Smooth muscle cell (in vitro differentiated cells): ENCODE data around the gene SEMA3A. TPM values are rescaled to one million over a fixed set of nuclear protein-coding genes. Genes with fewer than 3 reads are reported as not detected.
"Not testable (repeated sequence)": the region's sequence is repeated elsewhere in the genome, so short reads cannot be mapped to it uniquely, and the experiment has no call there.

Experiments
- DNase-seq: peaks from one replicate; lab custom pipeline; 2025; ENCODE audit not compliant: unreplicated experiment; lab: John Stamatoyannopoulos, UW
- H2AFZ ChIP-seq: fragments of 200-600 bp; sonication (generic); 2 replicates; pipeline ENCODE4 v1.6.0; 2016; ENCODE audit warnings: antibody characterized with exemption, low read depth, mild to moderate bottlenecking
- H3F3A ChIP-seq: fragments of 200-600 bp; sonication (generic); 2 replicates; pipeline ENCODE4 v1.6.0; 2017; ENCODE audit warnings: antibody characterized with exemption, low read depth
- H3K27ac ChIP-seq: fragments of 200-600 bp; sonication (generic); 2 replicates; pipeline ENCODE4 v1.5.1; 2016; ENCODE audit warnings: low read depth, mild to moderate bottlenecking
- H3K27me3 ChIP-seq: fragments of 200-600 bp; sonication (generic); 2 replicates; pipeline ENCODE4 v1.6.1; 2016; ENCODE audit warnings: low read depth, mild to moderate bottlenecking
- H3K36me3 ChIP-seq: fragments of 200-600 bp; sonication (generic); 2 replicates; pipeline ENCODE4 v1.5.1; 2016; ENCODE audit warnings: low read depth
- H3K4me1 ChIP-seq: fragments of 200-600 bp; sonication (generic); 2 replicates; pipeline ENCODE4 v1.5.1; 2016; ENCODE audit warnings: low read depth
- H3K4me2 ChIP-seq: fragments of 200-600 bp; sonication (generic); 2 replicates; pipeline ENCODE4 v1.6.0; 2016; ENCODE audit warnings: mild to moderate bottlenecking
- H3K4me3 ChIP-seq: fragments of 200-600 bp; sonication (generic); 2 replicates; pipeline ENCODE4 v1.5.1; 2016; ENCODE audit warnings: mild to moderate bottlenecking
- H3K79me2 ChIP-seq: fragments of 200-600 bp; sonication (generic); 2 replicates; pipeline ENCODE4 v1.6.0; 2016; ENCODE audit warnings: low read depth, mild to moderate bottlenecking
- H3K9ac ChIP-seq: fragments of 200-600 bp; sonication (generic); 2 replicates; pipeline ENCODE4 v1.6.0; 2016; ENCODE audit warnings: low read depth
- H3K9me3 ChIP-seq: fragments of 200-600 bp; sonication (generic); replicated peaks from 2 replicates; pipeline ENCODE4 v1.5.1; 2016; ENCODE audit warnings: low read depth
- H4K20me1 ChIP-seq: fragments of 200-600 bp; sonication (generic); 2 replicates; pipeline ENCODE4 v1.6.0; 2016; ENCODE audit warnings: low read depth
- CTCF ChIP-seq: fragments of 200-600 bp; sonication (generic); IDR thresholded peaks from 2 replicates; pipeline ENCODE4 v1.5.1; 2017; ENCODE audit warnings: borderline replicate concordance, mild to moderate bottlenecking, antibody characterized with exemption; ENCODE audit not compliant: insufficient read depth, poor library complexity, severe bottlenecking
- WGBS: methylation state at CpG from one replicate; pipeline ENCODE4 v1.1.7; 2016; ENCODE audit warnings: low lambda C conversion rate; 5-methylcytosine and 5-hydroxymethylcytosine counted together
- polyA plus RNA-seq: library from polyadenylated mRNA; unstranded; fragments of >200 nt; fragmentation: Nextera tagmentation; extraction: Ambion mirVana; gene quantifications from 2 replicates; pipeline ENCODE4 v1.2.1, GENCODE V29; 2016
- total RNA-seq: library from RNA; depleted of rRNA; stranded (reverse); fragments of >200 nt; gene quantifications from 2 replicates; pipeline ENCODE4 v1.2.3, GENCODE V29; 2014

Gene SEMA3A
- total and polyA plus RNA-seq, 2 experiments from 2014 or later: 8.3 to 34.6 TPM

- Histone ChIP-seq H3K4me1 (no peaks in the 10 kb centered on the region), H3K27ac (no peak overlapping the region), H3K27me3 (no peaks in the 10 kb centered on the region), H3F3A (no peaks in the 10 kb centered on the region), H3K4me2 (no peak overlapping the region), H3K9ac (no peak overlapping the region), H3K4me3 (no peak overlapping the region), H2AFZ (no peak overlapping the region), H3K79me2 (no peaks in the 10 kb centered on the region), H4K20me1 (no peaks in the 10 kb centered on the region), H3K9me3 (no peaks in the 10 kb centered on the region), H3K36me3 (no peaks in the 10 kb centered on the region)
- TF ChIP-seq CTCF: no peak
- WGBS: 67% methylated on average over 2 of the region's 2 CpGs
- DNase-seq: no peak
Observed at GRCh38 chr7:84070770-84071169, 123.8 kb downstream of the SEMA3A start.

- no peak overlapping the region for H3K4me3 ChIP-seq
- no peaks in the 10 kb centered on the region for H3K4me1 ChIP-seq
- no peaks in the 10 kb centered on the region for H3K9me3 ChIP-seq
- H4K20me1 ChIP-seq: no peaks in the 10 kb centered on the region
- H3K9ac ChIP-seq: no peak overlapping the region
- no peak overlapping the region for H2AFZ ChIP-seq
- no peak overlapping the region for H3K27ac ChIP-seq
- TF ChIP-seq CTCF: no peak
- no peaks in the 10 kb centered on the region for H3F3A ChIP-seq
- no peak for DNase-seq
- H3K36me3 ChIP-seq: no peaks in the 10 kb centered on the region
- H3K4me2 ChIP-seq: no peak overlapping the region
- 82% methylated on average over 2 of the region's 2 CpGs for WGBS
- H3K79me2 ChIP-seq: no peaks in the 10 kb centered on the region
- H3K27me3 ChIP-seq: no peaks in the 10 kb centered on the region
Observed at GRCh38 chr7:84069999-84070500, 124.5 kb downstream of the SEMA3A start.

- TF ChIP-seq CTCF: no peak
- Histone ChIP-seq H3K27ac (no peak overlapping the region), H3K9me3 (no peaks in the 10 kb centered on the region), H3K9ac (no peak overlapping the region), H3K4me2 (no peak overlapping the region), H3K79me2 (no peaks in the 10 kb centered on the region), H3F3A (no peaks in the 10 kb centered on the region), H3K27me3 (no peaks in the 10 kb centered on the region), H3K36me3 (no peaks in the 10 kb centered on the region), H3K4me3 (no peak overlapping the region), H3K4me1 (no peaks in the 10 kb centered on the region), H2AFZ (no peak overlapping the region), H4K20me1 (no peaks in the 10 kb centered on the region)
- WGBS: 54% methylated on average over 1 of the region's 1 CpG
- no peak for DNase-seq
Observed at GRCh38 chr7:84069033-84069432, 125.6 kb downstream of the SEMA3A start.

GRCh38 chr7:84062489-84062901 lies 132.1 kb downstream of the SEMA3A start:
- 91% methylated on average over 28 of the region's 28 CpGs for WGBS
- H3K36me3 ChIP-seq, H3K4me3 ChIP-seq, H3K9me3 ChIP-seq, H3F3A ChIP-seq, H3K79me2 ChIP-seq, H3K27ac ChIP-seq, H2AFZ ChIP-seq, H3K4me1 ChIP-seq, DNase-seq, H4K20me1 ChIP-seq, H3K27me3 ChIP-seq, H3K9ac ChIP-seq, H3K4me2 ChIP-seq: not testable (repeated sequence)
